RPMI8226 (cell line): ENCODE measurements around the gene PPP1R17.

Experiments used
- DNase-seq: peaks from one replicate; pipeline ENCODE4 v3.0.0-alpha.2; 2015

The PPP1R17 gene

DNA sequence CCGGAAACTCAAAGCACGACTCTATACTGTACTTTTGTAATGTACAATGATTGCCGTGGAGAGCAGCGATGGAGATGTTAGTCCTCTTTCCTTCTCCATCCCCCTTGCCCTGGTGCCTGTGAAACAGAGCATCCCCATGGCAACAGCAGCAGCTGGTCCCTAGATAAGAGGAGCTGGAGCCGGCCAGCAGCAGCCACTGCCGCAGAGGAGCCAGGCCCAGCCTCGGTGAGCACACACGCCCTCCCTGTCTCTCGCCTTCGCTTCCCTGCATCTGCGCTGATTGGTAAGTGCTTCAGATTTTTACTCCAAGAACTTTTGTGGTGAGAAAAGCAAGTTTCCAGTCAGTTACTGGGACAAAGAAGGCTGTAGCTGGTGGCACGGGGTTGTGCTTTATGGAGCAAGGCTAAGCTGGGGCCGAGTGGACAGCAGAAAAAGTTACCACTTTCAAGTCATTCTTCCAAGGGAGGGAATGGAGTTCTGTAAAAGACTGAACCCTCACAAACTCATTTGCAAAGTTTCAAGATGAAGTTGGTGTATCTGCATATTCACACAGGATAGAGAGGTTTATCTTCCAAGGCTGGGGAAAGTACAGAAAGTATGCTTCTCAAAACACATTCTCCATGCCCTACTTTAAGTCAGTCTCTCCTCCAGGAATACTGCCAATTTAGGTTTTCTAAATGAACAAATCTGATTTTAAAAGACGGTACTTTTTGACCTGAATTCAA lies at the start of gene PPP1R17:
PPP1R17 (plus strand) TSS at position 192 of the 725 bp plus-strand sequence. CDS start 5,227 bp downstream, outside the sequence.
- DNase-seq = no peak

DNA sequence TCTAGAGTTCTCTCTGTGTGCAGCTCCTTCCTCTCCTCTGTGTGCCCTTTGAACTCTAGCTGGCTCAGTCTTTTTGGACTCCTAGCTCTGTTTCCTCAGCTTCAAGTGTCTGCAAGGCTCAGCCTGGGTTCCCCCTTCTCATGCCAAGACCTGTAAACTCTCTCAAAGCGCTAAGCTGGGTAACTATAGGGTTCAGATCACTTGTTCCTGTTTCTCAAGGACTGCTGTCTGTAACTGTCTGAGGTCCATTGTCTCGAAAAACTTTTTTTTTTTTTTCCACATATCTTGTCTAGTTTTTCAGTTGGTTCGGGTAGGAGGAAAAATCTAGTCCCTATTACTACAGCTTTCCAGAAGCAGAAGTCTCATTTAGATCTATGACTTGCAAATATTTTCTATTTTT lies 46.6 kb upstream of the PPP1R17 start:
- no peak for DNase-seq

DNA sequence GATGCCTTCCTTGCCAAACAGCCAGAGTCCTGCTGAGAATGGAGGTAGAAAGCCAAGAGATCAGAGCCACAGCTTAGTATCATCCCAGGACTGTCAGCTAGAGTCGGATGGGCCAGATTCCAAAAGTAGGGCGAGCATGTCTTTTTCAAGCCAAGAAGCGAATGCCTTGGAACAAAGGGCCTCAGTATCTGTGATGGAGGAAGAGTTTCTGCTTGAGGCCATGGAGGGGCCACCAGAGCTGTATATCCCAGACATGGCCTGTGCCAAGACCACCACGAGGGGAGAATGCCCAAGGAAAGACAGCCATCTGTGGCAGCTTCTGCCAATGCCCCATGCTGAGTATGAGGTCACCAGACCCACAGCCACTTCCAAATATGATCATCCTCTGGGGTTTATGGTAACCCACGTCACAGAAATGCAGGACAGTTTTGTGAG lies 44.3 kb upstream of the PPP1R17 start:
- no peak for DNase-seq

DNA sequence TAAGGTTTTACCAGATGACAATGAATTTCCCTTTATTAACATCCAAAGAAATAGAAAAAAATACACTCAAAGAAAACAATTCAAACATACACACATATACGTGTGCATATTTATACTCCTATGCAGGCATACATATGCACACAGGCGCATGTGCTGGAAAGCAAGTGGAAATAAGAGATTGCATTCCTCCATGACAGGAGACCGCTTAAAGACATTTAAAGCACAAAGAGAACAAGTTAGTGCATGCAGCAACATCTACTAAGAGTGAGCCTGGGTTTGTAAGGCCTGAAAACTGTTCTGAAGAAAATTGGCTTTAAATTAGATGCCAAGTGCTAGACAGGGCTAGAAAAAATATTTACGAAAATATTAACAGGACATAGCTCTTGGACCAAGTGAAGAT lies 40.1 kb upstream of the PPP1R17 start:
- DNase-seq = no peak

DNA sequence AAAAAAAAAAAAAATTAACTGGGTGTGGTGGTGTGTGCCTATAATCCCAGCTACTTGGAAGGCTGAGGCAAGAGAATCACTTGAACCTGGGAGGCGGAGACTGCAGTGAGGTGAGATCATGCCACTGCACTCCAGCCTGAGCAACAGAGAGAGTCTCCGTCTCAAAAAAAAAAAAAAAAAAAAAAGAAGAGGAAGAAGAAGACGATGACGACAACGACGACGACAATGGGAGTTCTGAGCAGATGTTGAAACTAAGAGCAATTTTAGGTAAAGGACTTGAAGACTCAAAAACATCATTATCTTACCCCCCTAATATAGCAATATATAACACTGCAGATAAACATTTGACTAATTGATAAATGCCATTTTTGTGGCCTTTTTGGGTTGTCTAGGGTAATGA lies 39.5 kb upstream of the PPP1R17 start:
- DNase-seq = no peak

DNA sequence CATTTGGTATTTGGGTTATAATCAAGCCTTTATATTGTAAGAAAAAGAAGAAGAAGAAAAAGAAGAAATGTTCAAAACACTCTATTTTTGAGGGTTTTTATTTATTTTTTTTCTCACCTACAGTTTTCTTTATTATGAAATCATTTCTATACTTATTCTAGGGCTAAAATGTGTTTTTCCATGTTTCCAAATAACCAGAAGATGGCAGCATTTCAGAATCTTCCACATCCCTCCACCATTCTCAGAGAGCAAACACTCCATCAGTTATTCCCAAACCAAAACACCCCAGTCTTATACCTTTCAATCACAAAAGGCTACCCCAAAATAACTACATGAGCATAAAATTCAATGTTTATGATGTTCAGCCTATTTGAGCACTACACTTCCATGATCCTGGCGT lies 38.7 kb upstream of the PPP1R17 start:
- no peak for DNase-seq

DNA sequence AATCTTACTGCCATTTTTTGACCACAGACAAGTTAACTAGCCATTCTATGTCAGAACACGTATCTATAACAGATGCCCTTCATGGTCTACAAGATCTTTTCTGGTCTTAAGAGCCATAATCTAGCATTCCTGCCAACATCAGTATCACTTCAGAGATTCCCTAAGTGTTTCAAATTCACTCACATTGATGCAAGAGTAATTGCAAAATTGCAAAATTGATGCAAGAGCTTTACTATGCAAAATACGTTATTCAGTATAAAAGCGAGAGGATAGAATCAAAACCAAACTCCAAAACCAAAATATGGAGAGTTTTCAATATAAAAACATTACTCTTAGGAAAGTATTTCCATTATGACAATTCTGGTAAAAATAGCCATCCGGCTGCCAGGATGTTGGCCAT lies 38.1 kb upstream of the PPP1R17 start:
- DNase-seq = no peak

DNA sequence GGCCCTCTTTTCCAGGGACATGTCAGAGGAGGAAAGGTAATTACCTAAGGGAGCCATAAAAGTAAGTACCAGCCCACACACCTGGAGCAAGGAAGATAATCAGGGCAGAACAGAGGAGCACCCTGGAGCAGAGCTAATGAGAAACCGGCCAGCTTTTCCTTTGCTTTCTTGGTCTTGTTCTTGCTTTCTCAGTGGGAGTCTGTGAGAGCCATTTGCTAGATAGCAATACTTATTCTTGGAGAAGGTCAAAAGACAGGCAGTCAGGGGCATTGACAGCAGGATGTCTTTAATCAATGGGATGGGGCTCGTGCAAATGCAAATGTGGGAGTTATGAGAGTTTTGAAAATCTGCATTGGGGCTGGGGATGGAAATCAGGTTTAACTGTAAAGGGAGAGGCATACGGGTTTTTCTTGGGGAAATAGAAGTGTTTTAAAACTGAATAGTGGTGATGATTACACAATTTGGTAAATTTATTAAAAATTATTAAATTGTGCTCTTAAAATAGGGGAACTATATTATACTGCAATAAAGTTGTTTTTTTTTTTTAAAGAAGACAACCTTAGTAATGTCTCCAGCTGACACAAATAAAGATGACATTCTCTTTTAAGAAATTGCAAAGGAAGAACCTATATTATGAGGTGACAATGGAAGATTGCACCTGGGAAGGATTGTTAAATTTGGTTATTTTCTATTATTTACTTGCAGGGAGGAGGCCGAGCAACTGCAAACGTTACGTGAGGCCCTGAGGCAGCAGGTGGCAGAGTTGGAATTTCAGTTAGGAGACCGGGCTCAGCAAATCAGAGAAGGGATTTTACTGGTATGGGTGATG lies 35.6 kb upstream of the PPP1R17 start:
- no peak for DNase-seq

DNA sequence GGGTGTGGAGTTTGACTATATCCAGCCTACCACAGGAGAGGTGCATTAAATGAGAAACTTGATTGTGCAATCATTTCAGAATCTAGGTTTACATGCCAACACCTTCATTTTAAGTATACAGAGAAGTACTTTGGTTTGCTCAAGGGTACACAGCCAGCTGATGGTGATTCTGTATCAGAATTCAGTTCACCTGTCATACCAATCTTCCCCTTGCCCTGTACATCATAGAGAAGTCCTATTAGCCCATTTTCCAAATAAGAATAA lies 35.0 kb upstream of the PPP1R17 start:
- no peak for DNase-seq

DNA sequence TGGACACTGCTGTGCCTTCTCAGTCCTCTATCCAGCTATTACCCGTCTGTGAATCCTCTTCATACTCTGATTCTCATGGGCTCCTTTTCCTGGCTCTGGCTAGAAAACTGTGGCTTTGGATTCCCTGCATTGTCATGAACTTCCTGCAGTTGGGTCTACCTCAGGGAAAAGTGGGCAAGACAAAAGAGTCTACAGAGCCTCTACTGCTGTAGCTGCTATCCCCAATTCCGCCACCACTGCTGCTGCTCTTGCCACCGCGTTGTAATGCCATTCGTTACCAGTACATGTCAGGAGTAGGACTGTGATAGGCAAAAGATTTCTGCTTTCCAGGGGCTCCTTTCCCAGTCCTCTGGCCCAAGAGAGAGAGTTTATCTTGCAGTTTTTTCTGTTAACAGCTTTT lies 23.9 kb upstream of the PPP1R17 start:
- no peak for DNase-seq

DNA sequence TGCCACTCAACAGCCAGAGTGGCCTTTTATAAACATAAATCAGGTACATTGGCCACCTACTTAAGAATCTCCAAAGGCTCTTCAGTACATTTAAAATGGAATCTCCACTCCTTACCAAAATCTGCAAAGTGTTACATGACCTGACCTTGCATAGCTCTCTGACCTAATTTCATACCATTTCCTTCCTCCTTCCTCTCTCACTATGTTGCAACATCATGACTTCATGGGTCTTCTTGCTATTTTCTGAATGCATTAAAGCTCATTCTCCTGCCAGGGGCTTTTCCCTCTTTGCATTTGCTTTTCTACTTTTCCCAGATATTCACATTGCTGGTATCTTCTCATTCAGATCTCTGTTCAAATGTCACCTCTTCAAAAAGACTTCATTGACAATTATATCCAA lies 22.1 kb upstream of the PPP1R17 start:
- DNase-seq = no peak

DNA sequence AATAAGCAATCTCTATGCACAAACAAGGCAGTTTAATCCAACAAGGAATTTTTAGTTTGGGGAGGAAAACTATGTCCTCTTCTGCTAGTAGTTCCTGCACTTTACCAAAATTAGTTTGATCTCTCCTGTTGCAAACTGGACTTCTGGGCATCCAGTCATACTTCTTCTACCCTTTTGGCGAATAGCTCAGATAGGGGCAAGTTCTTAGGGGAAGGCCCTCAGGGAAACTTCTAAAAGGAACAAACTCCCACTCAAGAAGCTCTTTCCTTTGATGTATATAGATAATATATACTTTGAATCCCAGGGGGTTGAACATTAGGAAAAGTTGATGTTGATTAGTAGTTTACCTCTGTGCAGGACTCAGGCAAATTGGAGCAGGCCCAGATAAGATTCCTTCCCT lies 21.5 kb upstream of the PPP1R17 start:
- DNase-seq = no peak

DNA sequence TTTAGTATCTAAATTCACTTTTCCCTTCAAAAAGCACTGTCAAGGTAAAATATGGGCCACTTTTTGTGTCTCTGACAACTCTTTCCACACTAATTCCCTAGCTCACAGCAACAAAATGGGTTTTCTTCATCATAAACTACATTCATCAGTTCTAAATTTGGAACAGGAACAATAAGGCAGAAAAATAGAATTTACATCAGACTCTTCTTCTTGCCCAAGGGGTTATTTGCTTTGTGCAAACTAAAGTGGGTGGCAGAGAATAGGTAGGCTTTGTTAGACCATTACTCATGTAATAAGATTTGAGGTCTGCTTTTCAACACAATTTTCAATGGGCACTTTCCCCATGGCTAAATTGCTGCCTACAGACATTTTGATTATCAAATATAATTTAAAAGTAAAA lies 17.6 kb upstream of the PPP1R17 start:
- no peak for DNase-seq

DNA sequence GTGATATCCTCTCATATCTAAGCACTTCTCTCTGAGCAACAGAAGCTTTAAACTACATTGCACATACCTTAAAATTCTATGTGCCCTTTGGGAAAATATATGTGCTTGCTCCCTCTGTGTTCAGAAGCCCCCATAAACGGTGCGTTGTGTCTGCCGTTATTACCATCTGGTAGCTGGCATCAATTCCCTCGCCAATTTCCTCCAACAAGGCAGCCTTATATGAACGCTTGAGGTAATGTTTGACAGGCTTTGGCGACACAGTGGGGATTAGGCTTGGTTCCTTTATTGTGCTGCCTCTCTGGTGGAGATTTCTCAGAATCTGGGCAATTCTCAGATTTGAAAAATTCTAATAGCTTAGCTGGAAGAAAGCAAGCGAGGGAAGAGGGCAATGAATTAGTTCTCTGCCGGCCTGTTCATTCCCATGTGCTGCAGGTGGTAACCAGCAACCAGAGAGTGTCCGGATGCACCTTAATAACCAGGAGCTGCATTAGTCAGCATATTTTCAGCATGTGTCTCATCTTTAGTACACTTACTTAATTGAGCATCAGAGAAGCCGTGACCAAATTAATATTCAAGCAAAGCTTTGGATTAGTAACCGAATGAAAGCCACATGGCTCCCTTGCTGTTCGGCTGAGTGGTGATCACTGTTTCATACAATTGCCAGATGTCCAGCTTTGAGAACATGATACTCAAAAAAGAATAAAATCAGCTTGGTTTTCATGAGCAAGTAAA lies 7.3 kb upstream of the PPP1R17 start:
- no peak for DNase-seq

DNA sequence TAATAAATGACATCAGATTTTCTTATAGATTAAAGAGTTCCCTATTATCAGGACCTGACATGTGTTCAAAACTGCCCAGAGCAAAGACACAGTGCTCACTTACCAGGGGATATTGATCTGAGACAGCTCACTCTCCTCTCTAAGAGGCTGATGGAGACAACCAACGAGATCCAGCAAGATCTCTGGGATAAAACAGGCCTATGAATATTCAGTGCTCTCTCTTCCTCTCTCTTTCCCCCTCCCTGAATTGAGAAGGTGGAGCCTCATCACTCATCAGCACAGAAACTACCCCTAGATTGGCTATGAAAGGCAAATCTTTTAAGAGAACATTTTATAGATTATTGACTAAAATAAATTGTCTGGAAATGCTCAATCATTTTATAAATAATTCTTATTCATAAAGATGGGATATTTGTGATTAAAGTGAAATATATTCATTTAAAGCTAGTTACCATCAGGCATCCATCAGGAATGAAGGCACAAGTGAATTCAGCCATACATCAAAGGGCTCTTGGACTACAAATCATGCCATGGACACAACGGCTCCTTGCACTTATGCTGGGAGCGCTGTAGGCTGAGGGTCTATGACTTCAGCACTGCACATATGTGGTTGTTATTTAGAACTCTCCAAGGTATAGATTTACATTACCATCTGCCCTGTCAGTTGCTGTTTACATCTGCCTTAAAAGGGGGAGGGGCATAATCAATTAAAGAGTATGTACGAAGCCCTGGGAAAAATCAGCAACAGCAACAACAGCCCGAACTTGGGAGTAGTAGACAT lies 3.4 kb upstream of the PPP1R17 start:
- DNase-seq = no peak

DNA sequence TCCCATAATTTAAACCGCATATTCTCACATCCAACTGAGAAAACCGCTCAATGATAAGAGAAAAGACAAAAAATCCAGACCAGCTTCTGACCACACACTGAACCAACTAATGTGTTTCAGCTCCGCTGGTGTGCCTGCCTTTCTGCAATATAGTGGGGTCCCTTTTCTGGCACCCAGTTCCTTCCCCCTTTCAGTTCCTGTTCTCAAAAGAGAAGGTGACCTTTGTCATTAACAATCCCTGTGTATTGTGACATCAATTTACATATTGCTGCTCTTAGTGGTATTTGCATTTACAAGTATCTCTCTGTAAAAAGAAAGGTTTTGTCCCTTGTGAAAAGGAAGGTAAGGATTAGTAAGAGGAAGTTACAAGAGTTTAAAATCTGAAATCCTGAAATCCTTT lies 1.4 kb downstream of the PPP1R17 start:
- DNase-seq = no peak

DNA sequence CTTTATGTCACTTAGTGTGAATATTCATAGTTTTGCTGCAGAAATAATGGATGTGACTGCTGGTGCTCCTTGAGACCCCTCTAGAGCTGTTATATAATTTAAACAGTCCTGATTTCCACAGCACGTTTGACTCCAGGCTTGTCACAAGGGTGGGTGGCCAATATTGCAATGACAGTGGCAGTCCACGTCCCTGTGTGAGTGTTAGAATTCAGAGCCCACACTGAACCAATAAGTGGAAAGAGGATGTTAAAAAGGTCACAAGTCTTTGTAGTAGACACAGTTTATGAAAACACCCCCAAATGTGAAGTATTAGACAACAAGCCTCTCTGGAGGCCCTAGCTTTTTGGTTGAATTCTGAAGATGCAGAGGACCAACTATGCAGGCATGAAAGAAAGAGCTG lies 2.0 kb downstream of the PPP1R17 start:
- no peak for DNase-seq

DNA sequence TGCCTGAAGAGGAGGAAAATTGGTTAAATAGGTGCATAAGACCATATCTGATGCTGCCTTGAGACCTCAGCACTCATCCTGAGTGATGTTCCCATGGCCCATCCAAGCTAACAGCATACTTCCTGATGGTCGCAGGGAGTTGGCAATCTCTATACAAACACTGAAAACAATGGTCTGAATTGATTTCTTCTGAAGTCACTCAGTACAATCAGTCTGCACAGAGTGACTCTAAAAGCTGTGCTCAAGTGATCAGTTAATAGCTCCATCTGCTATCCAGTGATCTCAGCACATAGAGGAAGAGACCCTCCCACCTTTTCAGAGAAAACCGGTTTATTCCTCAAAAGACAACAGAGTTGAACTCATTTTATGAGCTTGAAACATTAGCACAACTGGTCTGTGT lies 3.9 kb downstream of the PPP1R17 start:
- DNase-seq = no peak

DNA sequence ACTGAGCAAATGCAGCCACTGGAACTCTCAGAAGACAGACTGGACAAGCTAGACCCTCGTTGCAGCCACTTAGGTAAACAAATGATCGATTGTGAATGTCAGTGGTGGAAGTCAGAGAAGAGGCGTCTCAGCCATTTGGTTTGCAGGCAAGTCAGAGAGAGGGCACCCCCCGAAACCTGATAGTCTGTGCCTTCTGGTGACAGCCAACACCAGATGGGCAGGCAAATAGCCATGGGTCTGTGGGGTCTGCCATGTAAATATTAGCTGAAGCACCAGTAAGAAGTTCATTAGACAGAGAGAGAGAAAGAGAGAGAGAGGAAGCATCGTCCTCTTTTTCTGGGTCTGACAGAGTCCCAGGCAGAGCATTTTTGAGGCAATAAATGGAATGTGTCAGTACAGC lies 5.4 kb downstream of the PPP1R17 start:
- no peak for DNase-seq

DNA sequence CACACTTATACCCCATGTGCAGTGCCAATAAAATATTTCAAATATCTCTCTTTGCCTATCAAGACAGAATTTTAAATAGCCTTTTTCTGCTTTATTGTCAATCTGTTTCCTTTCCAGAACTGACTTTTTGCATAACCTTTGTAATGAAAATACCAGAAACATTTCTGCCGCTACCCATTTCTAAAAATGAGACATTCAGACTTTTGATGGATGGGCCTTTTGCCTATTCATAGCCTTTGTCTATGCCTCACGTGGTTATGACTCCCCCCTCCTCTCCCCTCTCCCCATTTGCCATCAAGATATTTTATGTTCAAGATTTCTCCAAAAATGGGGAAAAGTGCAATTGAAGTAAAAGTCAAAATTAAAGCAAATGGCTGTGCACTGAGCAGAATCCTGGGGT lies 5.9 kb downstream of the PPP1R17 start:
- DNase-seq = no peak

DNA sequence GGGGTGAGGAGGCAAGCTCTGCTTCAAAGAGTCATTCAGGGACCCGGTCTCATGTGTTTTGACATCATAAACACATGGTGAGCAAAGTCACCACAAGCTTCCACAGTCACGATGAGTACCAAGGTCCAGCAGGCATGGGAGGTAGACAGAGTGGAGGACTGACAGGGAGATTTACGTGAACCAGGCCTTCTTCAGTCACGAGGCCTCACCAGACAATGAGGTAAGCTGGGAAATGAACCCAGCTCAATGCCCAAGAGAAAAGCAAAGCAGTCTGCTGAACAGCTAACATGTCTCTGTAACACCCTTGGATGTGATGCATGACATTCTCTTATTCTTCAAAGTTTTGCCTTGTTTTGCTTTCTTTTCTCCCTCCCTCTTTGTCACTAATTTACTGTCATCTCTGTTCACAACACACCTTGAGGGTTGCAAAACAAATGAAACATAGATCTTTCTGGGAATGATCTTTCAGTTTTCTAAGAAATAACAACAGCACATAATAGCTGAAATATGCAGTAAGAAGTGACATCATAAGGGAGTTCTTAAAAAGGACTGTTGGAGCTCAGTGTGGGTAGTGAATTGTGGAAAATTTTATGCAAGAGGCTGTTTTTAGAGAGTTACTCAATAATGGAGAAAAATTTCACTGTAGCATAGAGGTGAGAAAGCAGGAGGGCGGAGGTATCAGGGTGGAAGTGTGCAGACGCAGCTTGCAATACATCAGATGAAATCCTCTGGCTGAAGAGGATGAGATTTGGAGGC lies 9.0 kb downstream of the PPP1R17 start:
- DNase-seq = no peak

DNA sequence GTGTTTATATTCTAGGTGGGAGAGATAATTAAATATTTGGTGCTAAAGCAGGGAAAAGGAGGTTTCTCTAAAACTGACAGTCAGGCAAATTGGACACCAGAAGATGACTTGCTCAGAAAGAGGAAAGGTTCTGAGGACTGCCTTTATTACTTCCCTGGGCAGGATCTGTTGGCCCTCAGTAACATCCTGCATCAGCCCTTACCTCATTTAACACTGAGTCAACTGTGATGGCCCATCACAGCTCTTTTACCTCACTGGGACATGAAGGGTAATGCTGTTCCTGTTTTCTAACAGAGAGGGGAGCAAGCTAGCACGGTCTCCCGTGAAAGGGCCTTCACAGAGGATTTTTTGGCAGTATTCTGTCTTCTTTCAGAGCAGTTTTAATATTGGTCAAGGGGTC lies 12.0 kb downstream of the PPP1R17 start:
- DNase-seq = no peak

DNA sequence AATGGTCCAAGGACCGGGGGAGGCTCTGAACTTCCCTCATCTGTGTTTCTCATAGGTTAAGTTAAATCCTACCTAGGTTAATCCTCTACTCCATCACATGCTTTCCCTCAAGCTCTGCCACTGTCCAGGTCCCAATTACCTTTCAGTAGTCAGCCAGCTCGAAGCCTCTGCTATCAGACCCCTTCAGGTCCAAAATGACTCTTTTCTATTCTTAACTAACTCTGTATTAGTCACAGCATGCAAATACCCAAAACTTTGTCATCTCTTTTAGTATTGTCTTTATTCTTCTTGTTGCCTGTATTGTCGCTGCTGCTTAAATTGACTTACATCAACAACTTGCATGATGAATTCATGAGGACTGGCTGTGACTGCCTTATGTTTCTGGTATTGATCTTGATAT lies 15.3 kb downstream of the PPP1R17 start:
- no peak for DNase-seq
